Smooth muscle cell (in vitro differentiated cells): ENCODE measurements around the gene TUBGCP5. TPM values are rescaled to one million over a fixed set of nuclear protein-coding genes. Genes with fewer than 3 reads are reported as not detected.

Source experiments
- DNase-seq: peaks from one replicate; lab custom pipeline; 2025; ENCODE audit not compliant: unreplicated experiment; lab: John Stamatoyannopoulos, UW
- H2AFZ ChIP-seq: fragments of 200-600 bp; sonication (generic); 2 replicates; pipeline ENCODE4 v1.6.0; 2016; ENCODE audit warnings: antibody characterized with exemption, low read depth, mild to moderate bottlenecking
- H3F3A ChIP-seq: fragments of 200-600 bp; sonication (generic); 2 replicates; pipeline ENCODE4 v1.6.0; 2017; ENCODE audit warnings: antibody characterized with exemption, low read depth
- H3K27ac ChIP-seq: fragments of 200-600 bp; sonication (generic); 2 replicates; pipeline ENCODE4 v1.5.1; 2016; ENCODE audit warnings: low read depth, mild to moderate bottlenecking
- H3K27me3 ChIP-seq: fragments of 200-600 bp; sonication (generic); 2 replicates; pipeline ENCODE4 v1.6.1; 2016; ENCODE audit warnings: low read depth, mild to moderate bottlenecking
- H3K36me3 ChIP-seq: fragments of 200-600 bp; sonication (generic); 2 replicates; pipeline ENCODE4 v1.5.1; 2016; ENCODE audit warnings: low read depth
- H3K4me1 ChIP-seq: fragments of 200-600 bp; sonication (generic); 2 replicates; pipeline ENCODE4 v1.5.1; 2016; ENCODE audit warnings: low read depth
- H3K4me2 ChIP-seq: fragments of 200-600 bp; sonication (generic); 2 replicates; pipeline ENCODE4 v1.6.0; 2016; ENCODE audit warnings: mild to moderate bottlenecking
- H3K4me3 ChIP-seq: fragments of 200-600 bp; sonication (generic); 2 replicates; pipeline ENCODE4 v1.5.1; 2016; ENCODE audit warnings: mild to moderate bottlenecking
- H3K79me2 ChIP-seq: fragments of 200-600 bp; sonication (generic); 2 replicates; pipeline ENCODE4 v1.6.0; 2016; ENCODE audit warnings: low read depth, mild to moderate bottlenecking
- H3K9ac ChIP-seq: fragments of 200-600 bp; sonication (generic); 2 replicates; pipeline ENCODE4 v1.6.0; 2016; ENCODE audit warnings: low read depth
- H3K9me3 ChIP-seq: fragments of 200-600 bp; sonication (generic); replicated peaks from 2 replicates; pipeline ENCODE4 v1.5.1; 2016; ENCODE audit warnings: low read depth
- H4K20me1 ChIP-seq: fragments of 200-600 bp; sonication (generic); 2 replicates; pipeline ENCODE4 v1.6.0; 2016; ENCODE audit warnings: low read depth
- WGBS: methylation state at CpG from one replicate; pipeline ENCODE4 v1.1.7; 2016; ENCODE audit warnings: low lambda C conversion rate; 5-methylcytosine and 5-hydroxymethylcytosine counted together
- polyA plus RNA-seq: library from polyadenylated mRNA; unstranded; fragments of >200 nt; fragmentation: Nextera tagmentation; extraction: Ambion mirVana; gene quantifications from 2 replicates; pipeline ENCODE4 v1.2.1, GENCODE V29; 2016
- total RNA-seq: library from RNA; depleted of rRNA; stranded (reverse); fragments of >200 nt; gene quantifications from 2 replicates; pipeline ENCODE4 v1.2.3, GENCODE V29; 2014
- TF ChIP-seq, protein P1 (sequence below): fragments of 200-600 bp; sonication (generic); IDR thresholded peaks from 2 replicates; pipeline ENCODE4 v1.5.1; 2017; ENCODE audit warnings: borderline replicate concordance, mild to moderate bottlenecking, antibody characterized with exemption; ENCODE audit not compliant: insufficient read depth, poor library complexity, severe bottlenecking

Gene TUBGCP5
- total and polyA plus RNA-seq, 2 experiments from 2014 or later: 7.9 to 13.9 TPM

DNA sequence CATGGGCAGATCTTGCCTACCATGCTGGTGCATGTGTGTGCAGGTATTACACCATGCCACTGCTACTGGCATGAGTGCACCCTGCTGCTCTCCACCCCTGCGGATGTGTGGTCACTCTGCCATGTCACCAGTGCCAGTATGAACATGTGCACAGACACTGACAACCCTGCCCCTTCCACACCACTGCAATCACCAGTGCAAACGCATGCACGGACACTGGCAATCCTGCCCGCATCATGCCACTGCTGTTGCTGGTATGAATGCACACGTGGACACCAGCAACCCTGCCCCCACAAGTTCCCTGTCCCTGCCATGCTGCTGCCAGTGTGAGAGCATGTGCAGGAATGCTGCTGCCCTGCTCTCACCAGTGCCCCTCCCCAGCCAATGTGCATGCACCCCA lies 24.8 kb upstream of the TUBGCP5 start:
- no peak overlapping the region for H2AFZ ChIP-seq
- H3K9me3 ChIP-seq: no peaks in the 10 kb centered on the region
- DNase-seq: no peak
- no peaks in the 10 kb centered on the region for H3K79me2 ChIP-seq
- TF ChIP-seq, protein P1, sequence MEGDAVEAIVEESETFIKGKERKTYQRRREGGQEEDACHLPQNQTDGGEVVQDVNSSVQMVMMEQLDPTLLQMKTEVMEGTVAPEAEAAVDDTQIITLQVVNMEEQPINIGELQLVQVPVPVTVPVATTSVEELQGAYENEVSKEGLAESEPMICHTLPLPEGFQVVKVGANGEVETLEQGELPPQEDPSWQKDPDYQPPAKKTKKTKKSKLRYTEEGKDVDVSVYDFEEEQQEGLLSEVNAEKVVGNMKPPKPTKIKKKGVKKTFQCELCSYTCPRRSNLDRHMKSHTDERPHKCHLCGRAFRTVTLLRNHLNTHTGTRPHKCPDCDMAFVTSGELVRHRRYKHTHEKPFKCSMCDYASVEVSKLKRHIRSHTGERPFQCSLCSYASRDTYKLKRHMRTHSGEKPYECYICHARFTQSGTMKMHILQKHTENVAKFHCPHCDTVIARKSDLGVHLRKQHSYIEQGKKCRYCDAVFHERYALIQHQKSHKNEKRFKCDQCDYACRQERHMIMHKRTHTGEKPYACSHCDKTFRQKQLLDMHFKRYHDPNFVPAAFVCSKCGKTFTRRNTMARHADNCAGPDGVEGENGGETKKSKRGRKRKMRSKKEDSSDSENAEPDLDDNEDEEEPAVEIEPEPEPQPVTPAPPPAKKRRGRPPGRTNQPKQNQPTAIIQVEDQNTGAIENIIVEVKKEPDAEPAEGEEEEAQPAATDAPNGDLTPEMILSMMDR: no peak
- H4K20me1 ChIP-seq: no peaks in the 10 kb centered on the region
- no peak overlapping the region for H3K27ac ChIP-seq
- no peak overlapping the region for H3K4me2 ChIP-seq
- H3K9ac ChIP-seq: no peak overlapping the region
- H3K27me3 ChIP-seq: no peaks in the 10 kb centered on the region
- no peaks in the 10 kb centered on the region for H3F3A ChIP-seq
- no peaks in the 10 kb centered on the region for H3K36me3 ChIP-seq
- 67% methylated on average over 5 of the region's 5 CpGs for WGBS
- H3K4me3 ChIP-seq: no peak overlapping the region
- H3K4me1 ChIP-seq: no peaks in the 10 kb centered on the region

DNA sequence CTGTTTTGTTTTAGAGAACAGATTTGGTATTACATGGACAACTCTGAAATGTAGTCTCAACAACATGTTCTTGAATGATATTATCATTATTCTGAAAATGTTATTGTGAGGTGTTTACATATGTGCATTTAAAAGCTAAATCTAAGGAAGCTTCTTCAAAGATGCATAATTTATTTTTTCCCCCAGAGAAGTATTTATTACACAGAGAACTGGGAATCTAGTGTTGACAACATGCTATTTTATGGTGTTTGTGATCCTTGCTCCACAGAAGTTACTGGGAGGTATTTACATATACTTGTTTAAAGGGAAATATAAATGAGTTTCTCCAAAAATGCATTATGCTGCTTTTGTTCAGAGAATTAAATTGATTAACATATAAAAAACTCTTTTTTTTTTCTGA lies 18.3 kb upstream of the TUBGCP5 start:
- H4K20me1 ChIP-seq: no peaks in the 10 kb centered on the region
- H2AFZ ChIP-seq: no peak overlapping the region
- no peak overlapping the region for H3K4me3 ChIP-seq
- H3K4me2 ChIP-seq: no peak overlapping the region
- H3K36me3 ChIP-seq: no peaks in the 10 kb centered on the region
- no peak for DNase-seq
- no peaks in the 10 kb centered on the region for H3K4me1 ChIP-seq
- no peaks in the 10 kb centered on the region for H3F3A ChIP-seq
- TF ChIP-seq, protein P1: no peak
- H3K9me3 ChIP-seq: no peaks in the 10 kb centered on the region
- H3K27me3 ChIP-seq: no peaks in the 10 kb centered on the region
- no peak overlapping the region for H3K27ac ChIP-seq
- H3K79me2 ChIP-seq: no peaks in the 10 kb centered on the region
- H3K9ac ChIP-seq: no peak overlapping the region

DNA sequence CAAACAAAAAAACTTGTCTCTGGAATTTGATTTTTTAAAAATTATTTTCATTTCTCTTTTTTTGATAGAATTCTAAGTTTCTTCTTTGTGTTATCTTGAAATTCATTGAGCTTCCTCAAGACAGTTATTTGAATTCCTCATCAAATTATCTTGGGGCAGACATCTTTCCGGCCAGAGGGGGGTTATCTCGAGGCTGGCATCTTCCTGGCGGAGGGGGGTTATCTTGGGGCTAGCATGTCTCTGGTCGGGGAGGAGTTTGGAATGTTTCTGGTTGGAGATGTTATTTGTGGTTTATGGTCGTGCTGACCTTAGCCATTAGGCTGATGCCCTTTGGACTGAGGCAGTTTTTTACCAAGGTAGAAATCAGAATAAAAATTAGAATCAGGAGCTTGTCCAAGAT lies 15.9 kb upstream of the TUBGCP5 start:
- no peak overlapping the region for H3K4me3 ChIP-seq
- H4K20me1 ChIP-seq: no peaks in the 10 kb centered on the region
- no peak overlapping the region for H2AFZ ChIP-seq
- H3K4me2 ChIP-seq: no peak overlapping the region
- TF ChIP-seq, protein P1: no peak
- H3F3A ChIP-seq: no peaks in the 10 kb centered on the region
- H3K27me3 ChIP-seq: no peaks in the 10 kb centered on the region
- no peak overlapping the region for H3K9ac ChIP-seq
- H3K9me3 ChIP-seq: no peaks in the 10 kb centered on the region
- H3K4me1 ChIP-seq: no peaks in the 10 kb centered on the region
- no peaks in the 10 kb centered on the region for H3K36me3 ChIP-seq
- no peak for DNase-seq
- WGBS: 74% methylated on average over 5 of the region's 5 CpGs
- no peaks in the 10 kb centered on the region for H3K79me2 ChIP-seq
- H3K27ac ChIP-seq: no peak overlapping the region

DNA sequence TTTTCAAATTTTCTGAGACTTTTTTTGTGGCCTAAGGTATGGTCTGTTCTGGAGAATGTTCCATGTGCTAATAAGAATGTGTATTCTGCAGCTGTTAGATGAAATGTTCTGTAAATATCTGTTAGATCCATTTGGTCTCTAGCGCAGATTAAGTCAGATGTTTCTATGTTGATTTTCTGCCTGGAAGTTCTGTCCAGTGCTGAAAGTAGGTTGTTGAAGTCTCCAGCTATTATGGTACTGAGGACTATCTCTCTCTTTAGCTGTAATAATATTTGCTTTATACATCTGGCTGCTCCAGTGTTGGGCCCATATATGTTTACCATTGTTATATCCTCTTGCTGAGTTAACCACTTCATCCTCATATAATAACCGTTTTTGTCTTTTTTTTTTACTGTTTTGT lies 13.2 kb upstream of the TUBGCP5 start:
- DNase-seq: no peak
- Histone ChIP-seq H4K20me1 (no peaks in the 10 kb centered on the region), H3K79me2 (no peaks in the 10 kb centered on the region)

More for the DNA sequence above, 13.2 kb upstream of the TUBGCP5 start:
- Histone ChIP-seq H3K4me2 (no peak overlapping the region), H3F3A (no peaks in the 10 kb centered on the region), H3K27me3 (no peaks in the 10 kb centered on the region), H3K9me3 (no peaks in the 10 kb centered on the region), H3K36me3 (no peaks in the 10 kb centered on the region), H3K4me3 (no peak overlapping the region), H3K4me1 (no peaks in the 10 kb centered on the region), H3K9ac (no peak overlapping the region), H3K27ac (no peak overlapping the region), H2AFZ (no peak overlapping the region)
- TF ChIP-seq, protein P1: no peak
- WGBS: 88% methylated on average over 2 of the region's 2 CpGs
